Caco-2 (cell line): ENCODE data around the gene RBKS. TPM values are rescaled to one million over a fixed set of nuclear protein-coding genes. Genes with fewer than 3 reads are reported as not detected.

Experiments
- BruUV-seq: library from RNA; stranded (reverse); fragments of 400-500 nt; replicated peaks from 2 replicates; lab custom pipeline; 2021; lab: Mats Ljungman, UMichigan
- CTCF ChIA-PET: fragments of 300-600 bp; sonication (Branson Sonifier 250); formaldehyde crosslinking; loops from one replicate; lab custom pipeline; 2022; ENCODE audit warnings: antibody characterized with exemption; lab: Charles Lee
- POLR2A ChIA-PET: fragments of 300-600 bp; sonication (Branson Sonifier 250); formaldehyde crosslinking; loops from one replicate; lab custom pipeline; 2022; ENCODE audit warnings: antibody characterized with exemption; lab: Charles Lee
- DNase-seq, 2 experiments: peaks; one replicate each; pipeline versions ENCODE4 v3.0.0 to v3.0.0-alpha.2; 2020 to 2022
- H3K27me3 ChIP-seq: replicated peaks from 2 replicates; pipeline ENCODE4 v1.6.0; 2011; ENCODE audit warnings: low read length; ENCODE audit not compliant: control insufficient read depth, insufficient read depth
- H3K36me3 ChIP-seq: 2 replicates; pipeline ENCODE4 v1.5.1; 2011; ENCODE audit warnings: low read length; ENCODE audit not compliant: control insufficient read depth, insufficient read depth
- H3K4me1 ChIP-seq: fragments of 250-450 bp; sonication (Bioruptor Pico); 2 replicates; pipeline ENCODE4 v1.5.1; 2020; ENCODE audit warnings: mild to moderate bottlenecking
- H3K4me3 ChIP-seq: 2 replicates; pipeline ENCODE4 v1.5.1; 2011; ENCODE audit warnings: low read depth, mild to moderate bottlenecking, control low read depth, low read length
- H3K9me3 ChIP-seq: fragments of 250-450 bp; sonication (Bioruptor Pico); 2 replicates; pipeline ENCODE4 v1.5.1; 2020; ENCODE audit warnings: mild to moderate bottlenecking, moderate library complexity
- H3K27ac Mint-ChIP-seq: one replicate; pipeline ENCODE4 v1.8.0; 2022; ENCODE audit warnings: mixed read lengths; ENCODE audit not compliant: unreplicated experiment
- H3K27me3 Mint-ChIP-seq: one replicate; pipeline ENCODE4 v1.8.0; 2022; ENCODE audit warnings: mixed read lengths; ENCODE audit not compliant: insufficient read depth, unreplicated experiment
- H3K36me3 Mint-ChIP-seq: one replicate; pipeline ENCODE4 v1.8.0; 2022; ENCODE audit warnings: mild to moderate bottlenecking, mixed read lengths; ENCODE audit not compliant: insufficient read depth, unreplicated experiment
- H3K4me1 Mint-ChIP-seq: one replicate; pipeline ENCODE4 v1.8.0; 2022; ENCODE audit warnings: low read depth, mixed read lengths; ENCODE audit not compliant: unreplicated experiment
- H3K4me3 Mint-ChIP-seq: one replicate; pipeline ENCODE4 v1.8.0; 2022; ENCODE audit warnings: mild to moderate bottlenecking, moderate library complexity, mixed read lengths; ENCODE audit not compliant: unreplicated experiment
- H3K9me3 Mint-ChIP-seq: one replicate; pipeline ENCODE4 v1.8.0; 2022; ENCODE audit warnings: mixed read lengths; ENCODE audit not compliant: unreplicated experiment
- intact Hi-C: fragments of 100-400 bp; cut with micrococcal nuclease; formaldehyde crosslinking; loops from one replicate; pipeline ENCODE4 v1.10.0; 2022; ENCODE audit not compliant: unreplicated experiment
- total RNA-seq: library from RNA; stranded (reverse); gene quantifications from 2 replicates; pipeline ENCODE4 v1.2.3, GENCODE V29; 2022
- TF ChIP-seq, protein P1 (sequence below), 2 experiments: fragments of 200-600 bp in 1 of 2; IDR thresholded peaks; 1 replicate in 1 of 2; 2 replicates in 1 of 2; pipeline versions ENCODE4 v1.5.1 to v1.8.0; 2011 to 2022; ENCODE audit warnings: antibody characterized with exemption in 1 of 2, control low read depth in 1 of 2, inconsistent platforms in 1 of 2, low read depth in 1 of 2, low read length in 1 of 2, mild to moderate bottlenecking in 1 of 2, moderate library complexity in 1 of 2; ENCODE audit not compliant: insufficient read depth in 1 of 2, severe bottlenecking in 1 of 2, unreplicated experiment in 1 of 2

Gene RBKS
- total RNA-seq, 1 experiment from 2014 or later: 7.4 TPM

DNA sequence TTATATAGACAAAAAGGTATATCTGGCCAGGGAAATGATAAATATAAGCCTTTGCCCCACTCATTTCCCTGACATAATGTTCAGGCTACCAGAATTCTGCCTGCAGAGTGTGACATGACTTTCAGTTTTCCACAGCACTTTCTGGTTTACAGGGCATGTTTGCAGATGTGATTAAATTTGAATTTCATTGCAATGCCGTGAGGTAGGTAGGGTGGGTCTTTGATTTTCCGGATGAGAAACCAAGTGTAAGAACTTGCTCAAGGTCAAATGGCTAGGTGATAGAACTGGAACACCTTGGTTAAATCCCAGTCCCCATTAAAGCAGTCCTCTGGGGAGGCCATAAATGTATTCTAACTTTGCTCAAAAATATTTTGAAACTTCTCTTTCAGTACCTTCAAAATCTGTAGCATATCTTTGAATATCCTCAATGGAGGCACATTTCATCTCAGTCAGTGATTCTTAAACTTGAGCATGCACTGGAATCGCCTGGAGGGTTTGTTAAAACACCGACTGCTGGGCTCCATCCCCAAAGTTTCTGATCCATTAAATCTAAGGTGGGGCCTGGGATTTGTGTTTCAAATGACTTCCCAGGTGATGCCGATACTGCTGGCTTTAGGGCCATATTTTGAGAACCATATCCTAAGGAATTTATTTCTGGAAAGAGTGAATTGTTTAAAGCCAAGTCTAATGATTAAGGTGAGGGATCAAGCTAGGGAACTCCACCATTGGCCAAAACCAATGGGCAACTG is 83.7 kb downstream of the RBKS start:
- ChIA-PET CTCF (interaction anchor here (0.6 kb wide), 1 partner anchor 60 kb away, joined by 3 read pairs; no protein-coding TSS in a partner anchor), POLR2A (interaction anchor here (0.6 kb wide), 1 partner anchor 53 kb away, joined by 3 read pairs; no protein-coding TSS in a partner anchor)
- TF ChIP-seq, protein P1, sequence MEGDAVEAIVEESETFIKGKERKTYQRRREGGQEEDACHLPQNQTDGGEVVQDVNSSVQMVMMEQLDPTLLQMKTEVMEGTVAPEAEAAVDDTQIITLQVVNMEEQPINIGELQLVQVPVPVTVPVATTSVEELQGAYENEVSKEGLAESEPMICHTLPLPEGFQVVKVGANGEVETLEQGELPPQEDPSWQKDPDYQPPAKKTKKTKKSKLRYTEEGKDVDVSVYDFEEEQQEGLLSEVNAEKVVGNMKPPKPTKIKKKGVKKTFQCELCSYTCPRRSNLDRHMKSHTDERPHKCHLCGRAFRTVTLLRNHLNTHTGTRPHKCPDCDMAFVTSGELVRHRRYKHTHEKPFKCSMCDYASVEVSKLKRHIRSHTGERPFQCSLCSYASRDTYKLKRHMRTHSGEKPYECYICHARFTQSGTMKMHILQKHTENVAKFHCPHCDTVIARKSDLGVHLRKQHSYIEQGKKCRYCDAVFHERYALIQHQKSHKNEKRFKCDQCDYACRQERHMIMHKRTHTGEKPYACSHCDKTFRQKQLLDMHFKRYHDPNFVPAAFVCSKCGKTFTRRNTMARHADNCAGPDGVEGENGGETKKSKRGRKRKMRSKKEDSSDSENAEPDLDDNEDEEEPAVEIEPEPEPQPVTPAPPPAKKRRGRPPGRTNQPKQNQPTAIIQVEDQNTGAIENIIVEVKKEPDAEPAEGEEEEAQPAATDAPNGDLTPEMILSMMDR (IDR thresholded peaks at IDR 0.05; ENCODE audit: insufficient read depth in 1 of 2, low read depth in 1 of 2, low read length in 1 of 2, severe bottlenecking in 1 of 2, unreplicated experiment in 1 of 2): no peak
- no peaks in the 10 kb centered on the region for H3K36me3 ChIP-seq
- no peak overlapping the region for H3K27ac Mint-ChIP-seq
- no peaks in the 10 kb centered on the region for H3K9me3 Mint-ChIP-seq
- no peaks in the 10 kb centered on the region for H3K9me3 ChIP-seq
- no peak overlapping the region for H3K4me3 Mint-ChIP-seq
- intact Hi-C loops: loop anchor here (1.0 to 10.0 kb wide), 4 partner anchors 78 to 646 kb away; no protein-coding TSS in a partner anchor
- H3K4me1 Mint-ChIP-seq: no peaks in the 10 kb centered on the region
- H3K4me1 ChIP-seq: peaks cover 16% of the 10 kb centered on the region; the same call in 1 of the 2 replicates
- no peaks in the 10 kb centered on the region for H3K27me3 ChIP-seq
- no TSS peak for BruUV-seq
- no peak overlapping the region for H3K4me3 ChIP-seq
- no peaks in the 10 kb centered on the region for H3K27me3 Mint-ChIP-seq
- no peaks in the 10 kb centered on the region for H3K36me3 Mint-ChIP-seq
- DNase-seq: no peak

DNA sequence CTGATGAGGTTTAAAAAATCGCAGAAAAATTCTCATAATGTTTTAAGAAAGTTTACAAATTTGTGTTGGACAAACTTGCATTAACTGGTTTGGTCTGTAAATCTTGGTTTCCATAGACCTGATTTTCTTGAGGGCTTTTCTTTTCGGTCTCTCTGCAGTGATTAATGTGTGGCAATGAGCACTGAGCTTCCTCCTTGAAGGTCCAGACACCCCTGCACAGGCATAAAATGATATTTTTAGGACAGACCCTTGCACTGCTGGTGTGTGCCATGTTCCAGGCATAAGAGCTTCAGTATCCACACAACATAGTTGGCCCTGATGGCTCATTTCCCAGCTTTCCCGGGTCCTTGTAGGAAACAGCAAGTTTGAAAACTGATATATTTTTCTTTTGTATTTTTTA is 85.0 kb downstream of the RBKS start:
- H3K4me3 ChIP-seq: no peak overlapping the region
- TF ChIP-seq, protein P1 (IDR thresholded peaks at IDR 0.05; ENCODE audit: insufficient read depth in 1 of 2, low read depth in 1 of 2, low read length in 1 of 2, severe bottlenecking in 1 of 2, unreplicated experiment in 1 of 2): no peak
- BruUV-seq: no TSS peak
- no peaks in the 10 kb centered on the region for H3K9me3 ChIP-seq
- ChIA-PET POLR2A (no interaction called here), CTCF (interaction anchor here (0.6 to 1.5 kb wide), 3 partner anchors 26 to 592 kb away, joined by 3 read pairs; no protein-coding TSS in a partner anchor)
- H3K27me3 ChIP-seq: no peaks in the 10 kb centered on the region
- DNase-seq: no peak
- H3K9me3 Mint-ChIP-seq: no peaks in the 10 kb centered on the region
- intact Hi-C loops: loop anchor here (5.0 to 10.0 kb wide), 2 partner anchors 80 to 647 kb away; no protein-coding TSS in a partner anchor
- no peak overlapping the region for H3K4me3 Mint-ChIP-seq
- no peaks in the 10 kb centered on the region for H3K36me3 Mint-ChIP-seq
- H3K4me1 Mint-ChIP-seq: peaks cover 11% of the 10 kb centered on the region
- H3K27ac Mint-ChIP-seq: no peak overlapping the region
- H3K4me1 ChIP-seq: peaks cover 25% of the 10 kb centered on the region; the same call in 1 of the 2 replicates
- no peaks in the 10 kb centered on the region for H3K27me3 Mint-ChIP-seq
- H3K36me3 ChIP-seq: no peaks in the 10 kb centered on the region

GRCh38 chr2:27804146-27804545 is 86.0 kb downstream of the RBKS start:
- no peak overlapping the region for H3K27ac Mint-ChIP-seq
- H3K4me1 Mint-ChIP-seq: peaks cover 17% of the 10 kb centered on the region
- no peak overlapping the region for H3K4me3 ChIP-seq
- ChIA-PET CTCF (interaction anchor here (1.5 kb wide), 1 partner anchor 593 kb away, joined by 3 read pairs; no protein-coding TSS in a partner anchor), POLR2A (no interaction called here)
- H3K36me3 Mint-ChIP-seq: no peaks in the 10 kb centered on the region
- H3K9me3 ChIP-seq: no peaks in the 10 kb centered on the region
- no peak for DNase-seq
- intact Hi-C loops: loop anchor here (10.0 kb wide), 1 partner anchor 81 kb away; no protein-coding TSS in a partner anchor
- no peak overlapping the region for H3K4me3 Mint-ChIP-seq
- H3K9me3 Mint-ChIP-seq: no peaks in the 10 kb centered on the region
- TF ChIP-seq, protein P1 (IDR thresholded peaks at IDR 0.05; ENCODE audit: insufficient read depth in 1 of 2, low read depth in 1 of 2, low read length in 1 of 2, severe bottlenecking in 1 of 2, unreplicated experiment in 1 of 2): no peak
- no peaks in the 10 kb centered on the region for H3K36me3 ChIP-seq
- H3K4me1 ChIP-seq: peaks cover 34% of the 10 kb centered on the region
- H3K27me3 Mint-ChIP-seq: no peaks in the 10 kb centered on the region
- BruUV-seq: no TSS peak
- H3K27me3 ChIP-seq: no peaks in the 10 kb centered on the region
